Measurements from ENCODE around the gene DOCK10. TPM values are rescaled to one million over a fixed set of nuclear protein-coding genes. Genes with fewer than 3 reads are reported as not detected.

Gene DOCK10
- total RNA-seq, 1 experiment from 2014 or later, result 23.9 TPM

GRCh38 chr2:224982910-224983711 lies 59.2 kb downstream of the DOCK10 start:
- no peak for DNase-seq (ENCODE audit: extremely low read depth, low read depth)

DNA sequence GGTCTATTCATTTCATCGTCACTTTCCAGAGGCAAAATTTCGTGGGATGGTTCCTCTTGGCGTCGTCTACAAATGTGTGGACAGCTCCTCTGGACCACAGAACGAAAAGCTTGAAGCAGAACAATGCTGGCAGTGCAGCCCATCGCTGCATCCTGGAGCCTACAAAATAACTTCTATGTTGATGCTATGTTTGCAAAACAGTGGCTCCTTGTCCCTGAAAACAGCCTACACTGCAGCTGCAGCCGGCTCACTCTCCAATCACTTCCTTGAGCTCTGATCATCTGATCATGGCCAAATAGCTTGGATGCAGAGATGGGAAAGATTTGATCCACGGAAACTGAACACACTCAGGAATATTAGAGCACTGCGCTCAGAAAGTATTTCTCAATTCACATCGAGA lies 60.0 kb downstream of the DOCK10 start:
- no peak for DNase-seq (ENCODE audit: extremely low read depth, low read depth)

- no peak for DNase-seq (ENCODE audit: extremely low read depth, low read depth)
These were observed 65.4 kb downstream of the DOCK10 start for GRCh38 chr2:224976629-224977525.

DNA sequence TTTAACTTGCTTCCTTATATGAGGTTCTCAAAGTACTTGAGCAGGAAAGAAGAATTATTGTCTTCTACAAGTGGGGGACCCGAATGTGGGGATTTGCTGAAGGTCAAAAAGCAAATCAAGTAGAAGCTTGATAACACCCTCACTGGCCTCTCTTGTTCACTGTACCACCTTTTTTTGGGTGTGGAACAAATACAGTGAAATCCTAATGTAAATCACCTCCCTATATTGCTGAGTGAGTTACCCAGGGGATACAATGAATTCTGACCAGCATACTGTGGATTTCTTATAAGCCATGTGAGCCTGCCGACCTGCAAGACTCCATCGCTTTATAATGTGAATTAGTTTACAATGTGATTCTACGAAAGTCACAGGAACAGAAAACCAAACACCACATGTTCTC lies 66.5 kb downstream of the DOCK10 start:
- DNase-seq (ENCODE audit: extremely low read depth, low read depth), result no peak

DNA sequence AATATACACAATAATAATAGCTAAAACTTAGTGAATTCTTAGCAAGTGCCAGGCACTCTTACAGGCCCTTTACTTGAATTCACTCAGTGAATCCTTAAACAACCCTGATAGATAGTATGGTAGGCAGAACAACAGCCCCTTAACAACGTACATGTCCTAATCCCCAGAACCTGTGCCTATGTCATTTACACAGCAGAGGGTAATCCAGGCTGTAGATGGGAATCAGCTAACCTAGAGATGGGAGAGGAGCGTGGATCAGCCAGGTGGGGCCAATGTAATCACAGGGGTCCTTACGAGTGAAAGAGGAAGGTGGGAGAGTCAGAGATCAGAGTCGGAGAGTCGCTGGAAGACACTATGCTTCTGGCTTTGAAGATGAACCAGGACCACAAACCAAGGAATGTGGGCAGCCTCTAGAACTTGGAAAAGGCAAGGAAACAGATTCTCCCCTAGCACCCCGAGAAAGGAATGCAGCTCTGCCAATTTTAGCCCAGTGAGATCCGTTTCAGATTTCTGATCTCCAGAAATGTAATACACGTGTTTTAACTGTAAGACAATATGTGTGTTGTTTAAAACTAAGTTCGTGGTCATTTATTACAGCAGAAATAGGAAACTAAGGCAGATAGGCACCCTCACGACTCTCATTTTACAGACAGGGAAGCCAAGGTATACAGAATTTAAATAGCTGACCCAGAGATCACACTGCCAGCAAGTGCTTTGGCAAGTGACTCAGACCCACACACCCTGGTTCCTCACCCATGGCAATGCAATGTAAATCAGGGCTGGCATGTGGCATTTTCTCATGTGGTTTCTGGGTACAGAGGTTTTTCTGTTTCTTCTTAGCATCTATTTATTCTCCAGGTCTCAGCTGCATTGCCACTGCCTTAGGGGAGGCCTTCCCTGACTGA lies 68.9 kb downstream of the DOCK10 start:
- DNase-seq (ENCODE audit: extremely low read depth, low read depth), result no peak

DNA sequence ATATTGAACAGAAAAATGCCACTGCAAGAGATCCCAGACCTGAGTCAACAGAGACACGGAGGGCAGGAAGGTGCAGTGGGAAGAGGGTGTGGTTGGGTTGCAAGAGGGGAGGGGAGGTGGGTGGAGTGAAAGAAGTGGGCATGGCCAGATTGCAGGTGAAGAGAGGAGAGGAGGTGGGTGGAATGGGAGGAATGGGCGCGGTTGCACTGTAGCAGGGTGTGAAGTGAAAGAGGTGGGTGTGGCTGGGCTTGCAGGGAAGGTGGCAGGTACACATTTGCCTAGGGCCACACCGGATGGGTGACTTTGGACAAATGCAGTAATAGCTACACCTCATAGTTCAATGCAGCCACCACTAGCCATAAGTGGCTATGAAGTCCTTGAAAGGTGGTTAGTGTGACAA lies 71.1 kb downstream of the DOCK10 start:
- DNase-seq (ENCODE audit: extremely low read depth, low read depth), result no peak

GRCh38 chr2:224970311-224970710 lies 72.0 kb downstream of the DOCK10 start:
- no peak for DNase-seq (ENCODE audit: extremely low read depth, low read depth)

- DNase-seq (ENCODE audit: extremely low read depth, low read depth), result no peak
These were observed 72.5 kb downstream of the DOCK10 start for GRCh38 chr2:224969633-224970260.

DNA sequence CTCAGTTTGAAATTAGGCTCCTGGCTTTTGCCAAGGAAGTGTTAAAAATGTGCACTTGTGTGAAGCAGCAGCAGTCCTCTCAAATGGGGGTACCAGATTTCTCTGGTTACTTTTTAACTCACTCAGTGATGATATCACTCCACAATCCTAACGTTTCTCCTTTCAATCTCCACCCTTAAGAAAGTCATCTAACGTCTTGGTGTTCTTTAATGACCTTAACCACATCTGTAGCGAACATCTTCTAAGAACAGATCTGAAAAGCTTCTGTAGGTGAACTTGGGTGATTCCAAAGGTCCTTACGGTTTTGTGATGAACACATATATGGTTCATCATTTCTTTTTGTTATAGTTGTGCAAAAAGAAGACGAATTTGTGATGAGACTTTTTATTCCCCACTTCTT lies 73.2 kb downstream of the DOCK10 start:
- no peak for DNase-seq (ENCODE audit: extremely low read depth, low read depth)

DNA sequence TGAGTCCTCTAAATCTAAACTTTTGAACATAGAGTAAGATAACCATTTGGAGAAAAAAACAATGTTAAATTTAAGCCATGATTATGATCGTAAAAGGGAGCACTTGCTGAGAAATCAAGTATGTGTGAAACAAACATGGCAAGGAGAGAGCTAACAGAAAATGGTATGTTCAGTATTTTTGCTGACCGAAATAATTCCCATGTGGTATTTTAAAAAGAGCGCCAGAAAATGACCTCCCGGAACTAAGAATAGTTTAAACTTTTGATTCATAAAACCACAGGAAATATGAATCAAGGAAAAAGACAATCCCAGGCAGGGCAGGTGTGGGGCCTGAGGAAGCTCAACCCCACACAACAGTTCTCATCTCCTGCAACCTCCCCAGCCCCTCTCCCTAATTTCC lies 74.2 kb downstream of the DOCK10 start:
- DNase-seq (ENCODE audit: extremely low read depth, low read depth), result no peak

DNA sequence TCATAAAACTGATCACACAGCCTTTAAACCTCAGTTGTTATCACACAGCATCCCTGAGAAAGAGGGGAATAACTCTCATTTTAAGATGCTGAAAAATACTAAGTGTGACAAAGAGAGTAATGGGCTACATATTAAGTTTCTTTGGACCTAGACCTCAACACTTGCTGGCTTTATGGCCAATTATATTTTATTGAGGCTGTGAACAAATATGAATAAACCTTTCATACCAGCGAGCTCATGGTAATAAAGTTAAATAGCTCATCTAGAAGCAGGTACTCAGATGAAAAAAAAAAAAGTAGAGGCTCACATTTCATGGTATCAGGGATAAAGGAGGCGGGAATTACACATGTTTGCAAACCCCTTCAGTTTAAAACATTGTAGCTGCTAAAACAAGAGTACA lies 75.7 kb downstream of the DOCK10 start:
- no peak for DNase-seq (ENCODE audit: extremely low read depth, low read depth)

DNA sequence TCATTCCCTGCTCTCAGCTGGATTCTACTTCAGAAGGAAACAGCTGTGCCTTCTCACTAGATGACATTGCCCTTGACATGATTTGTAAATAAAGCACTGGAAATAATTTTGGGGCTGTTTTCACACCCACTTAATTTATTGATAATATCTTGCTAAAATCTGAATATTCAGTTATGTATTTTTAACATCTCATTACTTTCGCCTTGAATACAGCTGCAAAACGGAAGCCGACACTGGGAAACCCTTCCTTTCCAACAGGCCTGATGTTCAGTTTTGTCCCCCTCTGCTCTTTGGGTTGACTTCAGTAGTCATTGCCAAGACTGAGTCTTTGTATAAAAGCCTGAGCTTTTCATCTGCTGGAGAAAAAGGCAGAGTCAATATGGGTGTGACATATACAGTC lies 82.7 kb downstream of the DOCK10 start:
- DNase-seq (ENCODE audit: extremely low read depth, low read depth), result no peak

GRCh38 chr2:224958873-224959272 lies 83.4 kb downstream of the DOCK10 start:
- no peak for DNase-seq (ENCODE audit: extremely low read depth, low read depth)

- DNase-seq (ENCODE audit: extremely low read depth, low read depth), result no peak
These were observed 83.8 kb downstream of the DOCK10 start for GRCh38 chr2:224958462-224958857.

- DNase-seq (ENCODE audit: extremely low read depth, low read depth), result no peak
These were observed 84.5 kb downstream of the DOCK10 start for GRCh38 chr2:224957540-224958461.

GRCh38 chr2:224956706-224957105 lies 85.6 kb downstream of the DOCK10 start:
- no peak for DNase-seq (ENCODE audit: extremely low read depth, low read depth)

DNA sequence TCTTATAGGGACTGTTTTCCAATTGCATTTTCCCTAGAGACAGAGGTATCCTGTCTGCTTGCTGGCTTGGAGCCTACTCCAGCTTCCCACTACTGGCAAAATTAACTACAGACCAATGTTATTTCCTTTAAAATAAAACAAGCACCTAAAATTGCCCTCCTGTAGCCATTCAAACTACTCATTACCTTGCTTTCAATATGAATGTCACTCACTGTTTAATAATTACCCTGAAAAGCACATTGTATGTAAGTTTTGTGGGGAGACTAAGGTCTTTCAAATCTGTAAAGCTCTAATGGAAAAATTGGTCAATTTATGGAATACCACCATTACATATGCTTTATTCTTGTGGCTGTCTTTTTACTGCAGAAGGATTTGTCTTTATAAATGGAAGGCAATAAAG lies 87.3 kb downstream of the DOCK10 start:
- no peak for DNase-seq (ENCODE audit: extremely low read depth, low read depth)

DNA sequence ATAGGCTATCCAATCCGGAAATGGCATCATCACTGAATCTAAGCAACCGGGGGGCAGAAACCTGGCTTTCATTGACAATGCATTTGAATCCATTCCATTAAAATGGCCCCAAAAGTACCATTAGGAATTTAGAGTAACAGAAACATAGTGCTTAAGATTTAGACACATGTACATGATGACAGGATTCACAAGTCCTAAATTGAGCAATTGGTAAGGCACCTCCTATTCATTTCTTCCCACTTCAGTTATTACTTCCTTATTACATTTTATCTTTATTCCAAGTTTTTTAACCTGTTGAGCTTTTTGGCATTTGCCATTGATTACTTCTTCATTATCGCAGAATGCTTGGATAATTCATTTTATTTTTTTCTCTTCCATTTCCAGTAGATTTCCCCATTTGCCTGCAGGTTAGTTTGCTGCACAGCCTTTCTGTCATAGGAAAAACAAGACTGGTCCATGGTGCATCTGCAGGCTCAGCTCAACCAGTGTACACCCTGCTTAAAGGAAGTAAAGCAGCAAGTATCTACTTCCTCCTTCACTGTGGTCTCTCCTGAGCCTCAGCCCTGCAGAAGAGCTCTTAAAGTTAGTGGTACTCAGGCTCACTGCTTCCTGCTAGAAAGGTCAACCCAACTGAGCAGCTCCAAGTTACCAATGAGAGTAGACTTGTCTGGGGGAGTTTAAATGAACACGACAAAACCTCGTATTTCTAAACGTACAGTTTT lies 89.2 kb downstream of the DOCK10 start:
- no peak for DNase-seq (ENCODE audit: extremely low read depth, low read depth)
